ENCODE results near the gene SPTLC3.

SPTLC3 gene

DNA sequence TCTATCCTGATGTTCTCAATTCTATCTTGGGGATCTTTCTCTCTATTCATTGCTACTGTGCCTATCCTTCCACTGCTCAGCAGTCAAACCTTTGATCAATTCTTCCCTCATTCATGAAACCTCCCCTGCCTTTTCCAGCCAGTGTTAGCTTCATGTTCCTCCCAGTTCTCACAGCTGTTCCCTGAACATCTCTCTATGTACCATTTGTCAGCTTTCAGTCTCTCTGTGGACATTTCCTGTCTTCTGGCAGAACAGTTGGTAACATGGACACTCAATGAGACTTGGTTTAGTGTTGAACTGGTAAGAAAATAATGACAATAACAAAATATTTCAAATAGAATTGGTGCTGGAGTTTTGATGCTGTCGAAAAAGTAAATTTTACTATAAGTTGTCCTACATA is 26.2 kb downstream of the SPTLC3 start:
- DNase-seq = no peak

GRCh38 chr20:13035399-13036152 is 26.8 kb downstream of the SPTLC3 start:
- no peak for DNase-seq

- DNase-seq = no peak
These were observed 29.0 kb downstream of the SPTLC3 start for GRCh38 chr20:13037727-13038126.

DNA sequence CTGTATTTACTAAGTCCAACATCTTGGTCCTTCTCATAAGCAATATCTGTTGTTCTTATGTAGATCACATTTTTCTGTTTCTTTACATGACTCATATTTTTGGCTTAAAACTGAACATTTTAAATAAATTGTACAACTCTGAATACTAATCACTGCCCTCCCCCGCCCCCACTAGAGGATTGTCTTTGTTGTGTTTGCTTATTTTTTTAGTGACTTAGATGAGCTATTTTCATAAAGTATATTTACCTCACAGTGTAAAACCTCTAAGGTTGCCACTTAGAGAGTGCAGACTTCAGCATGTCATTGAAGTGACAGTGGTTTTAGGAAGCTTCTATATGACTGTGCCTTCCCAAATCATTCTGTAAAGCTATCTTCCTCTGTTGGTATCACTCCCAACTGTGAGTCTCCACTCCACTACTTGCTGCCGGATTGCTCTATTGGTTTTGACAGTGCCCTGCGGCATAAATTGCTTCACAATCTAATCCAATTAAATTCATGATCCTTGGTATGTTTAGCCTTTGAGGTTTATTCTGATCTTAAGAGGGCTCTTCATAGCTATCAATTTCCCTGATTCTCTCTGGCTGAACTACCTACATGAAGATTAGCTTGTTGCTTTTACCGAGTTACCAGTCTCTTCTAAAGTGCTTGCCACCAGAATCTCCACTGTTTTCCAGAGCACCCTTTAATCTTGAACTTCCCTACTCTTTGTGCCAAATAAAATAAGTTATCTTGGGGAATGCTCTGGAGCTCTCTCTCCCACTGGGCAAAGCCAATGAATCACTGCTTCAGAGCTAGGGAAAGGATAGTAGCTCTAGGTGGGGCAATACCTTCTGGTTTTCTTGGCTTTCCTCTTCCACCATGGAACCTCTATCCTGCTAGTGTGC is 33.0 kb downstream of the SPTLC3 start:
- no peak for DNase-seq

DNA sequence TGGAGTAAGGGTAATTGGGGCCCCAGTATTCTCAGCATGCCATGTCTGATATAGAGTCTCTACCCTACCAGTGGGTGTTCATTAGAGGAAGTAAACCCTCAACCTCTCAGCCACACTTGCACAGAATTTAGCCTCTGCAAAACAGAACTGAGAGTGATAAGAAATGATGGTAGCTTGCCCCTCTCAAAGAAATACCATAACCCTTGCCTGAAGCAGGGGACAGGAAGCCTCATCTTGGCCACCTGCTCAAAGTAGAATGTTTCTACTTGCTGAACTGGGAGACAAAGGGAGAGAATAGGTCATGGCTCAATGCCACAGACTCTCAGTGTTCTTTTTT is 33.7 kb downstream of the SPTLC3 start:
- DNase-seq = no peak

GRCh38 chr20:13046409-13046808 is 37.6 kb downstream of the SPTLC3 start:
- DNase-seq = no peak

DNA sequence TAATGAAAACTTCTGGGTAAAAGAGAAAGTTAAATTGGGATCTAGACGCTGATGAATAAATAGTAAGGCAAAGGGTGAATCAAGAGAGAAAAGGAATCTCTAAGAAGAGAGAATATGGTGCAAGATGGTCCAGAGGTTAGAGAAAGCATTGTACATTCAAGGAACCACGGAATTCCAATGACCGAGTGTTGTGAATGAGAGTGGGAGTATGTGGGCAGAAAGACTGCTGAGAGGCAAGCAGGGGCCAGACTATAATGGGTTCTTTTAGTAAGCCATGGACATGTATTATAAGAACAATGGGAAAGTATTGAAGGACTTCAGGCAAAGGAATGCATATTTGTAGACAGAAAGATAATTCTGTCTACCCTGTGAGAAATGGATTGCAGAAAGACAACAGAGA is 45.2 kb downstream of the SPTLC3 start:
- DNase-seq = no peak

DNA sequence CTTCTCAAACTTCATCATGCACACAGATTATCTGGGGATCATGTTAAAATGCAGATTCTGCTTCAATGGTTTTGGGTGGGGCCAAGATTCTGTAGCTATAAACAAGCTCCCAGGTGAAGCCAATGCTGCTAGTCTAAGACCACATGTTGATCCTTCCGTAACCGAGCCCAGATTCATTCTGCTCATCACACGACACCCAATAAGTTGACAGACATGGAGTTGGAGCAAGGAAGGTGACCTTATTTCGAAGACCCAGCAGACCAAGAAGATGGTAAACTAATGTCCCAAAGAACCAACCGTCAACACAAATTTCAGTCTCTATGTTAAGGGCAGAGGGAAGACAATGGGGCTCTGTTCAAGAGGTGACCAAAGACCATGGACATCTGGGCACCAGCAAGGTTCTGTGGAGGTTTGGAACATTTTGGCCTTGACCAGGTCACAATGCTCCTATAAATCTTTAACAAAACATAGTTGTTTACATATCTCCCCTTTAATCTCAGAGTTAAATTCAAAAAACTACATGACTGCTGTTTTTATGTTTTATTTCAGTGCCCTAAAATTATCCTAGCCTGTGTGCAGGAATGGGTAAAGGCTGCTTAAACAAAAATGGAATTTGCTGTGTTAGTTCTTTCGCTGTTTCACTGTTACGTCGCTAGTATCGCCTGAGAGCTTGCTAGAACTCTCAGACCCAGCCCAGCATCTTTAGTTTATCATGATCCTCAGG is 50.1 kb downstream of the SPTLC3 start:
- DNase-seq = no peak

- no peak for DNase-seq
These were observed 50.8 kb downstream of the SPTLC3 start for GRCh38 chr20:13059398-13060136.

DNA sequence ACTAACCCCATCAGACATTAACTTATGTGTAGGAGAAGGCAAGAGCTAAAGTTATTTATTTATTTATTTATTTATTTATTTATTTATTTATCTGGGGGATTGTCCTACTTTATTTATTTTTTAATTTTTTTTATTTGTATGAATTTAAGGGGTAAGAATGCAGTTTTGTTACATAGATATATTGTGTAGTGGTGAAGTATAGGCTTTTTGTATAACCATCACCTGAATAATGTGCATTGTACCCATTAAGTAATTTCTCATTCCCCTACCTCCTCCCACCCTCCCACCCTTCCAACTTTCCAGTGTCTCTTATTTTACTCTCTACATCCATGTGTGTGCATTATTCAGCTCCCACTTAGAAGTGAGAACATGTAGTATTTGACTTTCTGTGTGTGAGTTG is 51.6 kb downstream of the SPTLC3 start:
- DNase-seq = no peak

DNA sequence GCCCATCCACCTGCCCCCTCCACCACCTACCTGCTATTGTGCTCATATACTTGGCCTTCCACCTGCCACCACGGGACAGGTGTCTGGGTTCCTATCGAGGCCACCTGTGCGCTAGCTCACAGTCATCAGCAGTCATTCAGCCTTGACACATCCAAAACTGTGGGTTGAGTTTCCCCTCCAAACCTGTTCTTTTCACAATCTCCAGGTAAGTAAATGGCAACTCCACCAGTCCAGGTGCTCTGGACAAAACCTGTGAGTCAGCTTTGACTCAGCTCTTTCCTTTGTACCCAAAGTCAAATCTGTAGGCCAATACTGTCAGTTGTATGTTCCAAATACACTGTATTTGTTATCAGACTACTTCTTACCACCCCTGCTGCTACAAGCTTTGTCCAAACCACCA is 52.6 kb downstream of the SPTLC3 start:
- no peak for DNase-seq

- DNase-seq = no peak
These were observed 54.0 kb downstream of the SPTLC3 start for GRCh38 chr20:13062789-13063188.

GRCh38 chr20:13068336-13068735 is 59.6 kb downstream of the SPTLC3 start:
- no peak for DNase-seq

- no peak for DNase-seq
These were observed 73.1 kb downstream of the SPTLC3 start for GRCh38 chr20:13081877-13082276.

GRCh38 chr20:13082378-13082777 is 73.6 kb downstream of the SPTLC3 start:
- DNase-seq = no peak

- no peak for DNase-seq
These were observed 76.5 kb downstream of the SPTLC3 start for GRCh38 chr20:13085275-13085674.

DNA sequence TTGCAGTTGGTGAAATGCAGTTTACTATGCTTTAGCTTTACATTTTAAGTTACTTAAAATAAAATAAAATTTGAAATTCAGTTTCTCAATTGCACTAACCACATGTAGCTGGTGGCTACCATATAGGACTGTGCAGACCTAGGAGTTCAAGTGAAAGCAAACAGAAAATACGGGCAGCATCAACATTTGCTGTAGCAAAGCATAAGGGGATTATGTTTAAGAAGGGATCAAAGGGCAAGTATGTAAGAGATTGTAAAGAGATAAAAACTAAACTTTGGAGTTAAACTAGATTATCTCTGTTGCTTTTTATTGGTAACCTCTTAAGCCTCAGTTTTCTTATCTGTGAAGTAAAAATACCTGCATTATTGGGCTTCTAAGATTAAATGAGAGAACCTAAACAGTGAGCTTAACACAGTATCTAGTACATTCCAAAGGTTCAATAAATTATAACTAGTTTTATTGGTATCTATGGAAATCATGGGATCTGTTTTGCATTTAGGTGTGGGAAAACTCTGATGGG is 81.2 kb downstream of the SPTLC3 start:
- DNase-seq = no peak

GRCh38 chr20:13092111-13092510 is 83.3 kb downstream of the SPTLC3 start:
- DNase-seq = no peak

DNA sequence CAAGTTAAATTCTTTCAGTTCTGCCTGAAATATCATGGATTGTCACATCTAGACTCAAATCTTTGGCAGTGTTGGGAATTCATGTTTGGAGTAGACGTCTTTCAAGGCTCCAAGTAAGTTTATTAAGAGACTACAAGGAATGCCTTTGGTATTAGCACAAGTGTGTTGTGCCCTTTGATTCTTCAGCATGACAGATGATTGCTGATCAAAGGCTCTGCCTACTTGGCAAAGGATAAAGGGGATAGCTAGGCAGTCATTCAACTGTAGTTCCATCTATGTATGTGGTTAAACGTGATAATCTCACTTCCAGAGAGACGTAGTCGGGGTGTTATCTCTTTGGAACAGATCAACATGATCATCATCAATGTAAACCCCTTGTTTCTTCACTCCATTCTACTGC is 86.2 kb downstream of the SPTLC3 start:
- DNase-seq = no peak

- no peak for DNase-seq
These were observed 90.1 kb downstream of the SPTLC3 start for GRCh38 chr20:13098720-13099355.

DNA sequence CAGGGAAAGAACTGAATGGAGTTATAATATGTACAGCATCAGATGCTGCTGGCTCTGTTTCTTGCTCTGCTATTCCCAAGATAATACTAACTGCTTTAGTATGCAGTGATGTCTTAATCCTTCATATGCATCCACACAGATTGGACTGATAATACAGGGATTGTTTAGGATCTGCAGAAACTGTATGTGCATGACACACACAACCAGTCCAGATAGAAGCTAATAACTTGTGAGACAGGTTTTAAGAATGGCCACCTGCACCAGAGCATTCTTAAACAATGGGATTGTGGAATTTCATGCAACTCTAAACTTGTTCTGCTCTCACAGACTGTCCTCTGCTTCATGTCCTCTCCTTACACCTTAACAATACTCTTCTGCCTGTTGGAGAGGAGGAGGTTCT is 90.9 kb downstream of the SPTLC3 start:
- DNase-seq = no peak

DNA sequence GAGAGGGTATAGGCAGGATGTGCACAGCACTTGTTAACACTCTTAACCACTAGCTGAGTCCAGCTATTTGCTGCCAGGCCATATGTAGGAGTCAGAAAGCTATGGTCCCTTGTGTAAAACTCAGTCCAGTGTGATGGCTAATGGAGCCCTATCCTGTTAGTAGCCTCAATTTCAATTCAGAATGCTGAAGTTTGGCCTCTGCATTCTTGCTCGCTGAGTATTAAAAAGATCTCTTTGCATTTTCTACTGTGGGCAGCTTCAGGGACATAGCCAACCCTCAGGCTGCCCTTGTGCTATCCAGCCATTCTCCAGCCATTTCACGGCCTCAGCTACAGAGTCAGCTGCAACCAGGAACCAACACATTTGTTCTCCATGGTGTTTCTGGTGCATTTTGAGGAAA is 92.5 kb downstream of the SPTLC3 start:
- DNase-seq = no peak

Measured in NK-92 treated with Interleukin-12 subunit alpha and Interleukin-12 subunit beta, amount 100 ng/mL, for 24 hours (cell line).